Testis (tissue), 3 donors: Measurements from ENCODE around the gene SERTAD1. TPM values are rescaled to one million over a fixed set of nuclear protein-coding genes. Genes with fewer than 3 reads are reported as not detected.

Source experiments
- DNase-seq: peaks from one replicate; pipeline ENCODE4 v3.0.0-alpha.2; 2019
- H3K27ac ChIP-seq, 2 donors: fragments of 200-600 bp; sonication (generic); one replicate each; pipeline ENCODE4 v1.5.1; 2019
- H3K27me3 ChIP-seq: fragments of 200-600 bp; sonication (generic); one replicate; pipeline ENCODE4 v1.5.1; 2019
- H3K36me3 ChIP-seq: fragments of 200-600 bp; sonication (generic); one replicate; pipeline ENCODE4 v1.5.1; 2017; ENCODE audit warnings: low read depth; ENCODE audit errors: missing control alignments
- H3K4me1 ChIP-seq: fragments of 200-600 bp; sonication (generic); one replicate; pipeline ENCODE4 v1.5.1; 2019
- H3K4me3 ChIP-seq, 2 donors: fragments of 200-600 bp; sonication (generic); one replicate each; pipeline ENCODE4 v1.5.1; 2017 to 2019
- H3K9me3 ChIP-seq: fragments of 200-600 bp; sonication (generic); one replicate; pipeline ENCODE4 v1.5.1; 2017
- POLR2A ChIP-seq: fragments of 450-650 bp; IDR thresholded peaks from one replicate; pipeline ENCODE4 v1.6.1; 2017; ENCODE audit warnings: antibody characterized with exemption, mild to moderate bottlenecking, moderate library complexity
- WGBS, 2 donors: methylation state at CpG; one replicate each; pipeline ENCODE4 v1.1.5; 2018; 5-methylcytosine and 5-hydroxymethylcytosine counted together
- intact Hi-C: fragments of 100-400 bp; cut with DNase I; formaldehyde crosslinking; loops from one replicate; pipeline ENCODE4 v1.15.1; 2023; ENCODE audit warnings: low total_unique reads
- polyA plus RNA-seq: library from polyadenylated mRNA; stranded (reverse); fragments of 350-450 nt; fragmentation: Illumina TruSeq; extraction: RNeasy Lipid Tissue Mini Kit (QIAGEN cat#74804); gene quantifications from one replicate; pipeline ENCODE4 v1.2.3, GENCODE V29; 2014; ENCODE audit warnings: low read depth, low replicate concordance; ENCODE audit not compliant: insufficient read depth
- total RNA-seq, 2 donors: library from RNA; depleted of rRNA; stranded (reverse); fragments of >200 nt; gene quantifications; one replicate each; pipeline ENCODE4 v1.2.3, GENCODE V29; 2016
- TF ChIP-seq, protein P1 (sequence below), 3 experiments: fragments of 450-650 bp in 2 of 3; fragments of 200-600 bp in 1 of 3; sonication (generic) in 1 of 3; IDR thresholded peaks; one replicate each; pipeline ENCODE4 v1.5.1; 2016 to 2019; ENCODE audit warnings: antibody characterized with exemption in 3 of 3, mild to moderate bottlenecking in 2 of 3, moderate library complexity in 1 of 3

SERTAD1 gene
- total and polyA plus RNA-seq, 3 donors from 2014 or later, result 8.3 to 10.9 (median 8.6) TPM

DNA sequence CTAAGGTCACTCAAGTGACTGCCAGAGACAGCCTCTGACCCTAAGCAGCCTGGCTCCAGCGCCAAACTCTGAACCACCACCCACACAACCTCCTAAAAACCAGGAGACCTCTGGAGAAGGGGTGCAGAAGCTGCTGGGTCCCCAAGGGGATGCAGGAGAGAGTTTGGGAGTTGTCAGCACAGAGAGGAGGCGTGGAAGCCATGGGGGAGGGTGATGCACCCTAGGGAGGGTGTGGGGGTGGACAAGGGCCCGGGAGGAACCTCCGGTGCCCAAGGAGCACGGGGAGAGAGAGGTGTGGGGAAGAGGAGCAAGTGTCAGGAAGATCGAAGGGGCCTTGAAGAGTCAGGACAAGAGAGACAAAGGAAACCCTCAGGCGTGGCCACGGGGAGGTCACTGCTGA is 33.7 kb downstream of the SERTAD1 start:
- intact Hi-C loops, result no loop called here
- H3K27me3 ChIP-seq, result no peaks in the 10 kb centered on the region
- H3K27ac ChIP-seq, result no peak overlapping the region
- H3K4me1 ChIP-seq, result peaks cover 10% of the 10 kb centered on the region
- DNase-seq, result no peak
- no peaks in the 10 kb centered on the region for H3K36me3 ChIP-seq
- no peaks in the 10 kb centered on the region for H3K9me3 ChIP-seq
- no peak overlapping the region for H3K4me3 ChIP-seq
- 70 to 78% methylated on average over 8 of the region's 8 CpGs for WGBS, 2 donors
- TF ChIP-seq, protein P1, sequence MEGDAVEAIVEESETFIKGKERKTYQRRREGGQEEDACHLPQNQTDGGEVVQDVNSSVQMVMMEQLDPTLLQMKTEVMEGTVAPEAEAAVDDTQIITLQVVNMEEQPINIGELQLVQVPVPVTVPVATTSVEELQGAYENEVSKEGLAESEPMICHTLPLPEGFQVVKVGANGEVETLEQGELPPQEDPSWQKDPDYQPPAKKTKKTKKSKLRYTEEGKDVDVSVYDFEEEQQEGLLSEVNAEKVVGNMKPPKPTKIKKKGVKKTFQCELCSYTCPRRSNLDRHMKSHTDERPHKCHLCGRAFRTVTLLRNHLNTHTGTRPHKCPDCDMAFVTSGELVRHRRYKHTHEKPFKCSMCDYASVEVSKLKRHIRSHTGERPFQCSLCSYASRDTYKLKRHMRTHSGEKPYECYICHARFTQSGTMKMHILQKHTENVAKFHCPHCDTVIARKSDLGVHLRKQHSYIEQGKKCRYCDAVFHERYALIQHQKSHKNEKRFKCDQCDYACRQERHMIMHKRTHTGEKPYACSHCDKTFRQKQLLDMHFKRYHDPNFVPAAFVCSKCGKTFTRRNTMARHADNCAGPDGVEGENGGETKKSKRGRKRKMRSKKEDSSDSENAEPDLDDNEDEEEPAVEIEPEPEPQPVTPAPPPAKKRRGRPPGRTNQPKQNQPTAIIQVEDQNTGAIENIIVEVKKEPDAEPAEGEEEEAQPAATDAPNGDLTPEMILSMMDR (IDR thresholded peaks at IDR 0.05), result no peak

DNA sequence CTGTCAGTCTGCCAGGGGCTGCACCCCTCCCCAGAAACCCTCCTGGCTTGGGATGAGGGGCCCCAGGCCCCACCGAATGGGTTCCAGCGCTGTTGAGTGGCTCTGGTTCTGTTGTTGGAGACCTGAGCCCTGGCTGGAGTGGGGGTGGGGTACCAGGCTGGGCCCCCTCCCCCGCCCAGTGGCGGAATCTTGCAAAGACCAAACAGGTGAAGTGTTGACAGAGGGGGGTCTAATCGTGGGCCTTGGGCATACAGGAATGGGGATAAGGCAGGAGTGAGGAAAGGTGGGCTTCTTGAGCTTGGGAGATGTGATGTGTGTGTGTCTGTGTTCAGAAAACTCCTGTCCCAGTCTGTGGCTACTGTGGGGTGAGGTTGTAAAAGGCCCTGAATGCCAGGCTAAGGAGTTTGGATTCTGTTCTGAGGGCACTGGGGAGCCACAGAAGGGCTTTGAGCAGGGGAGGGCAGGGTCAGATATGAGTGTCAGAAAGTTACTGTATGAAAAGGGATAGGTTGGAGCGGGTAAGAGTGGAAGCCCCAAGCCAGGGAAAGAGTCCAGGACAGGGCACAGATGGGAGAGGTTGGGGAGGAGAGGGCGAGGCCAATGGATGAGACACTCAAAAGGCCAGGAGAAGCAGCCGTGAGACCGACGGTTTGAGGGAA is 35.6 kb downstream of the SERTAD1 start, which contains the start of gene HIPK4:
TSS of gene HIPK4 (minus strand) at position 98 of the 659 bp plus-strand sequence. CDS start 279 bp downstream, outside the sequence.
- Histone ChIP-seq H3K36me3 (no peaks in the 10 kb centered on the region), H3K4me3 (no peak within 1 kb of the TSS), H3K27ac (no peak within 1 kb of the TSS), H3K4me1 (peaks cover 10% of the 10 kb centered on the region), H3K9me3 (no peaks in the 10 kb centered on the region), H3K27me3 (no peaks in the 10 kb centered on the region)
- intact Hi-C loops, result no loop called here
- WGBS, 2 donors, result 89 to 90% methylated on average over 10 of the region's 10 CpGs
- TF ChIP-seq, protein P1 (IDR thresholded peaks at IDR 0.05), result no peak
- TF ChIP-seq POLR2A, result no peak
- DNase-seq, result no peak

GRCh38 chr19:40389404-40390083 is 36.2 kb downstream of the SERTAD1 start:
- no peak for DNase-seq
- Histone ChIP-seq H3K4me1 (peaks cover 10% of the 10 kb centered on the region), H3K27ac (no peak overlapping the region), H3K4me3 (no peak overlapping the region), H3K36me3 (no peaks in the 10 kb centered on the region), H3K27me3 (no peaks in the 10 kb centered on the region), H3K9me3 (no peaks in the 10 kb centered on the region)
- intact Hi-C loops, result no loop called here
- WGBS, 2 donors, result 93 to 96% methylated on average over 25 to 33 of the region's 33 CpGs
- TF ChIP-seq POLR2A, result no peak
- TF ChIP-seq, protein P1 (IDR thresholded peaks at IDR 0.05), result no peak

DNA sequence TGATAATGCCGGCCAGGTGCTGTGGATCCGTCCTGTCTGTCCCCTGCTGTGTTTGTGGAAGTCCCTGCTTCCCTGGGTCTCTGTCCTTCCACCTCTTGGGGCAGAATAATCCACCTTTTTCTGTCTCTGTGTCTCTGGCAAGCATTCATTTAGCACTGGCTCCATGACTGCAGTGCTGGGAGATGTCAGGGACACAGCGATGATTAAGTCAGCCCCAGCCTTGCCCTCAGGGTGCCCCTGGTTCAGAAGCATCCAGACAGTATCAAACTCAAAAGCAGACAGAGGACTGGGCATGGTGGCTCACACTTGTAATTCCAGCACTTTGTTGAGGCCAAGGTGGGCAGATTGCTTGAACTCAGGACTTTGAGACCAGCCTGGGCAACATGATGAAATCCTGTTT is 37.3 kb downstream of the SERTAD1 start:
- intact Hi-C loops, result no loop called here
- no peak overlapping the region for H3K27ac ChIP-seq
- no peaks in the 10 kb centered on the region for H3K36me3 ChIP-seq
- H3K9me3 ChIP-seq, result no peaks in the 10 kb centered on the region
- no peak for DNase-seq
- peaks cover 6% of the 10 kb centered on the region for H3K4me1 ChIP-seq
- TF ChIP-seq POLR2A, result no peak
- TF ChIP-seq, protein P1 (IDR thresholded peaks at IDR 0.05), result no peak
- WGBS, 2 donors, result 82 to 83% methylated on average over 3 of the region's 3 CpGs
- H3K27me3 ChIP-seq, result no peaks in the 10 kb centered on the region
- H3K4me3 ChIP-seq, result no peak overlapping the region
